SK-N-SH treated with all-trans-retinoic acid at 6 μM for 48 hours (cell line): ENCODE data around the gene ZNF12.

Source experiments
- ATAC-seq: fragments of 200-7000 bp; cut with Tn5 transposase; 3 replicates; pipeline ENCODE4 v1.9.1; 2020; ENCODE audit warnings: mild to moderate bottlenecking, moderate library complexity
- ARNTL ChIP-seq: fragments of 450-650 bp; formaldehyde crosslinking; IDR thresholded peaks from 2 replicates; pipeline ENCODE4 v1.5.0; 2020; ENCODE audit warnings: low read depth, mild to moderate bottlenecking, moderate library complexity, borderline replicate concordance
- BACH2 ChIP-seq: fragments of 250-450 bp; sonication (Bioruptor Pico); IDR thresholded peaks from 2 replicates; pipeline ENCODE4 v1.9.0; 2021; ENCODE audit warnings: mild to moderate bottlenecking, borderline replicate concordance
- CREB5 ChIP-seq: fragments of 250-450 bp; sonication (Bioruptor Pico); IDR thresholded peaks from 2 replicates; pipeline ENCODE4 v1.5.1; 2020; ENCODE audit warnings: low read depth, mild to moderate bottlenecking, moderate library complexity
- CSDC2 ChIP-seq: fragments of 250-450 bp; sonication (Bioruptor Pico); IDR thresholded peaks from 2 replicates; pipeline ENCODE4 v1.5.0; 2020; ENCODE audit warnings: mild to moderate bottlenecking, moderate library complexity
- CSRNP3 ChIP-seq: fragments of 250-450 bp; sonication (Bioruptor Pico); IDR thresholded peaks from 2 replicates; pipeline ENCODE4 v1.5.1; 2021; ENCODE audit warnings: mild to moderate bottlenecking, moderate library complexity
- ESRRG ChIP-seq: fragments of 250-450 bp; sonication (Bioruptor Pico); IDR thresholded peaks from 2 replicates; pipeline ENCODE4 v1.6.1; 2021; ENCODE audit warnings: mild to moderate bottlenecking
- GLIS3 ChIP-seq: fragments of 250-450 bp; sonication (Bioruptor Pico); IDR thresholded peaks from 2 replicates; pipeline ENCODE4 v1.5.0; 2020; ENCODE audit warnings: mild to moderate bottlenecking, moderate library complexity
- ISL1 ChIP-seq: fragments of 250-450 bp; sonication (Bioruptor Pico); IDR thresholded peaks from 2 replicates; pipeline ENCODE4 v2.1.2; 2022; ENCODE audit warnings: mild to moderate bottlenecking, moderate library complexity
- OSR1 ChIP-seq: fragments of 250-450 bp; sonication (Bioruptor Pico); IDR thresholded peaks from 2 replicates; pipeline ENCODE4 v1.8.0; 2022; ENCODE audit warnings: moderate library complexity, mild to moderate bottlenecking, inconsistent platforms
- PATZ1 ChIP-seq: fragments of 250-450 bp; sonication (Bioruptor Pico); IDR thresholded peaks from 2 replicates; pipeline ENCODE4 v1.8.0; 2020; ENCODE audit warnings: mild to moderate bottlenecking, moderate library complexity, borderline replicate concordance
- POU6F1 ChIP-seq: fragments of 250-450 bp; sonication (Bioruptor Pico); IDR thresholded peaks from 2 replicates; pipeline ENCODE4 v1.8.0; 2021; ENCODE audit warnings: low read depth, mild to moderate bottlenecking, moderate library complexity, borderline replicate concordance
- PPARA ChIP-seq: fragments of 250-450 bp; sonication (Bioruptor Pico); IDR thresholded peaks from 2 replicates; pipeline ENCODE4 v1.5.0; 2020; ENCODE audit warnings: mild to moderate bottlenecking, borderline replicate concordance
- RARB ChIP-seq: fragments of 250-450 bp; sonication (Bioruptor Pico); IDR thresholded peaks from 2 replicates; pipeline ENCODE4 v1.8.0; 2021; ENCODE audit warnings: mild to moderate bottlenecking, moderate library complexity
- SNAI2 ChIP-seq: fragments of 250-450 bp; sonication (Bioruptor Pico); IDR thresholded peaks from 2 replicates; pipeline ENCODE4 v1.5.0; 2020; ENCODE audit warnings: mild to moderate bottlenecking, moderate library complexity
- TCF4 ChIP-seq: fragments of 250-450 bp; sonication (Bioruptor Pico); IDR thresholded peaks from 2 replicates; pipeline ENCODE4 v1.8.0; 2021; ENCODE audit warnings: mild to moderate bottlenecking, moderate library complexity, borderline replicate concordance
- TOX ChIP-seq: fragments of 250-450 bp; sonication (Bioruptor Pico); IDR thresholded peaks from 2 replicates; pipeline ENCODE4 v1.8.0; 2021; ENCODE audit warnings: mild to moderate bottlenecking, moderate library complexity, borderline replicate concordance
- TSHZ2 ChIP-seq: fragments of 250-450 bp; sonication (Bioruptor Pico); IDR thresholded peaks from 2 replicates; pipeline ENCODE4 v1.5.0; 2020; ENCODE audit warnings: mild to moderate bottlenecking, moderate library complexity
- ZC3H10 ChIP-seq: fragments of 250-450 bp; sonication (Bioruptor Pico); IDR thresholded peaks from 2 replicates; pipeline ENCODE4 v1.5.1; 2021; ENCODE audit warnings: mild to moderate bottlenecking, moderate library complexity
- ZFP3 ChIP-seq: fragments of 250-450 bp; sonication (Bioruptor Pico); IDR thresholded peaks from 2 replicates; pipeline ENCODE4 v1.5.0; 2020; ENCODE audit warnings: mild to moderate bottlenecking, moderate library complexity
- ZFP30 ChIP-seq: fragments of 450-650 bp; formaldehyde crosslinking; IDR thresholded peaks from 2 replicates; pipeline ENCODE4 v1.5.0; 2022; ENCODE audit warnings: mild to moderate bottlenecking, moderate library complexity
- ZNF70 ChIP-seq: fragments of 450-650 bp; formaldehyde crosslinking; IDR thresholded peaks from 2 replicates; pipeline ENCODE4 v1.5.0; 2020; ENCODE audit warnings: mild to moderate bottlenecking, moderate library complexity
- ZNF8 ChIP-seq: fragments of 450-650 bp; formaldehyde crosslinking; IDR thresholded peaks from 2 replicates; pipeline ENCODE4 v1.5.0; 2020; ENCODE audit warnings: mild to moderate bottlenecking, moderate library complexity

Gene ZNF12

GRCh38 chr7:6651851-6652445 lies 54.8 kb downstream of the ZNF12 start:
- TF ChIP-seq BACH2 (no peak), CSDC2 (no peak), POU6F1 (no peak), PATZ1 (CRISPR knock-in tag) (no peak), PPARA (no peak), CSRNP3 (no peak), ZFP30 (CRISPR knock-in tag) (no peak), ESRRG (CRISPR knock-in tag) (no peak), ARNTL (CRISPR knock-in tag) (no peak), ISL1 (CRISPR knock-in tag) (no peak), ZNF8 (CRISPR knock-in tag) (no peak), CREB5 (CRISPR knock-in tag) (no peak), ZC3H10 (no peak), GLIS3 (CRISPR knock-in tag) (no peak), TCF4 (CRISPR knock-in tag) (no peak), ZFP3 (CRISPR knock-in tag) (no peak), TSHZ2 (CRISPR knock-in tag) (no peak), RARB (CRISPR knock-in tag) (no peak)
- ATAC-seq, result no peak

- ATAC-seq, result no peak
- TF ChIP-seq POU6F1, result no peak
- TF ChIP-seq OSR1 (CRISPR knock-in tag), result no peak
- no peak for TF ChIP-seq PPARA
- TF ChIP-seq TOX (CRISPR knock-in tag), result no peak
- TF ChIP-seq PATZ1 (CRISPR knock-in tag), result no peak
- no peak for TF ChIP-seq ZFP30 (CRISPR knock-in tag)
- TF ChIP-seq ZNF70, result no peak
- TF ChIP-seq ISL1 (CRISPR knock-in tag), result no peak
- no peak for TF ChIP-seq TSHZ2 (CRISPR knock-in tag)
- TF ChIP-seq RARB (CRISPR knock-in tag), result no peak
- TF ChIP-seq ESRRG (CRISPR knock-in tag), result no peak
- no peak for TF ChIP-seq SNAI2 (CRISPR knock-in tag)
- TF ChIP-seq CSRNP3, result no peak
These were observed 56.2 kb downstream of the ZNF12 start for GRCh38 chr7:6650521-6651011.
